ENCODE data around the gene EHD2. TPM values are rescaled to one million over a fixed set of nuclear protein-coding genes. Genes with fewer than 3 reads are reported as not detected.

Gene EHD2
- total RNA-seq, 4 donors from 2014 or later = 72.0 to 198 (median 82.9) TPM

DNA sequence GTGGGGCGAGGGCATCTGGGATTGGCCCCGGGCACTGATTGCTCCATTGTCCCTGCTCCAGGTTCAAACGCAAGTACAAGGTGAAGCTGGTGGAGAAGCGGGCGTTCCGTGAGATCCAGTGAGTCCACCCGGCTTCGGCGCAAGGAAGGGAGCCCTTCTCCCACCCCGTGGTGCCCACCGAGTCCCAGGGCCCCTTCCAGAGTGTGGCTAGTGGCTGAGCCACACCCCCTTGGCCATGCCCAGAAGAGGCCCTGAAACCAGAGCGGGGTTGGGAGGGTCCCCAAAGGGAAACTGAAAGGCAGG, 43.4 kb downstream of the EHD2 start:
- Histone ChIP-seq H3K27ac (no peak overlapping the region), H3K36me3 (no peaks in the 10 kb centered on the region), H3K27me3 (no peaks in the 10 kb centered on the region), H3K9me3 (no peaks in the 10 kb centered on the region), H3K4me3 (no peak overlapping the region), H3K4me1 (no peaks in the 10 kb centered on the region)
- intact Hi-C loops (cut with DNase I; ENCODE audit: low total_unique reads) = no loop called here
- DNase-seq = no peak
- TF ChIP-seq, protein P1, sequence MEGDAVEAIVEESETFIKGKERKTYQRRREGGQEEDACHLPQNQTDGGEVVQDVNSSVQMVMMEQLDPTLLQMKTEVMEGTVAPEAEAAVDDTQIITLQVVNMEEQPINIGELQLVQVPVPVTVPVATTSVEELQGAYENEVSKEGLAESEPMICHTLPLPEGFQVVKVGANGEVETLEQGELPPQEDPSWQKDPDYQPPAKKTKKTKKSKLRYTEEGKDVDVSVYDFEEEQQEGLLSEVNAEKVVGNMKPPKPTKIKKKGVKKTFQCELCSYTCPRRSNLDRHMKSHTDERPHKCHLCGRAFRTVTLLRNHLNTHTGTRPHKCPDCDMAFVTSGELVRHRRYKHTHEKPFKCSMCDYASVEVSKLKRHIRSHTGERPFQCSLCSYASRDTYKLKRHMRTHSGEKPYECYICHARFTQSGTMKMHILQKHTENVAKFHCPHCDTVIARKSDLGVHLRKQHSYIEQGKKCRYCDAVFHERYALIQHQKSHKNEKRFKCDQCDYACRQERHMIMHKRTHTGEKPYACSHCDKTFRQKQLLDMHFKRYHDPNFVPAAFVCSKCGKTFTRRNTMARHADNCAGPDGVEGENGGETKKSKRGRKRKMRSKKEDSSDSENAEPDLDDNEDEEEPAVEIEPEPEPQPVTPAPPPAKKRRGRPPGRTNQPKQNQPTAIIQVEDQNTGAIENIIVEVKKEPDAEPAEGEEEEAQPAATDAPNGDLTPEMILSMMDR (IDR thresholded peaks at IDR 0.05) = no peak
- no peak for TF ChIP-seq POLR2A (IDR thresholded peaks at IDR 0.05)

DNA sequence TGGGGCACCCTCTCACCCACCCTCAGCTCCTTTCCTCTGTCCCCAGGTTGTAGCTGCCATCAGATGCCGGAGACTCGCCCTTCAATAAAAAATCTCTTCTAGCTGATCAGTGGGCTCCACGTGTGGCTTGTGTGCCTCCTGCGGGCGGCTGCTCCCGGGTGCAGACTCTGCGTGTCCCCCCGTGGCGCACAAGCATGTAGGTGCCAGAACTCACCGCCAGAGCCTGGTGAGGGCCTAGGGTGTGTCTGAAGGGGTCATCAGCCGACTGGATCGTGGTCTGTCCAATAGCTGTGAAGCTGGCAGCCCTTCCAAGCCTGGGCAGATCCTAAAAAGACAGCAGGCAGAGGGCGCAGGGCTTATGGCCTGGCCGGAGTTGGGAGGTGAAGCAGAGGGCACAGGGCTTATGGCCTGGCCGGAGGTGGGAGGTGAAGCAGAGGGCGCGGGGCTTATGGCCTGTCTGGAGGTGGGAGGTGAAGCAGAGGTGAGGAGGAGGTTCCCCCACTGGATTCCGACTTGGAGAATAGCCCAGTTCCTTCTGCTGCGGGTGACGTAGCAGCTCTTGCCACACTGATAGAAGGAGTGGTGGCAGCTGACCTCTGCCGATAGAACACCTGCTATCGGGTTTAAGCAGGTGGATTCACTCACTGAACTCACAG, 43.9 kb downstream of the EHD2 start:
- no peak for DNase-seq
- Histone ChIP-seq H3K27ac (no peak overlapping the region), H3K27me3 (no peaks in the 10 kb centered on the region), H3K9me3 (no peaks in the 10 kb centered on the region), H3K4me1 (no peaks in the 10 kb centered on the region), H3K4me3 (no peak overlapping the region), H3K36me3 (no peaks in the 10 kb centered on the region)
- TF ChIP-seq, protein P1 (IDR thresholded peaks at IDR 0.05) = no peak
- no peak for TF ChIP-seq POLR2A (IDR thresholded peaks at IDR 0.05)
- intact Hi-C loops (cut with DNase I; ENCODE audit: low total_unique reads) = no loop called here

DNA sequence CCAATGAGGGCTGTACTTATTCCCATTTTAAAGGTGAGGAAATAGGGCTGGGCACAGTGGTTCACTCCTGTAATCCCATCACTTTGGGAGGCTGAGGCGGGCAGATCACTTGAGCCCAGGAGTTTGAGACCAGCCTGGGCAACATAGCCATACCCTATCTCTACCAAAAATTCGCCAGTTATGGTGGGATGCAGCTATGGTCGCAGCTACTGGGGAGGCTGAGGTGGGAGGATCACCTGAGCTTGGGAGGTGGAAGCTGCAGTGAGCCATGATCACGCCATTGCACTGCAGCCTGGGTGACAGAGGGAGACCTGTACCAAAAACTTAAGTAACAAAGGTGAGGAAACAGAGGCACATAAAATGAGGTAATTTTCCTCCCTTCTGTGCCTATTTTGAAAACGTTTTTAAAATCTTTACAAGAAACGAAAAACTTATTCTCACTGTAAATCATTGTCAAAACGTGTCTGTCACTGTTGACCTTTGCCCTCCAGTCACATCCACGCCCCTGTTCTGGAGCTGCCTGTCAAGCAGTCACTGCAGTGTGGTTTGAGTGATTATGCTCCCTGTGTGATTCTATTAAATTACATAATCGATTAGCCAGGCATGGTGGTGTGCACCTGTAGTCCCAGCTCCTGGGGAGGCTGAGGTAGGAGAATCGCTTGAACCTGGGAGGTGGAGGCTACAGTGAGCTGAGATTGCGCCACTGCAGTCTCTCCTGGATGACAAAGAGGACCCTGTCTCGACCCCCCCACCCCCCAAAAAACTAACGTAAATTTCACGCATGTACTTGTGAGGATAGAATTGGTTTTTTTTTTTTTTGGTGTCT, 44.6 kb downstream of the EHD2 start:
- no peaks in the 10 kb centered on the region for H3K9me3 ChIP-seq
- H3K27me3 ChIP-seq = no peaks in the 10 kb centered on the region
- TF ChIP-seq, protein P1 (IDR thresholded peaks at IDR 0.05) = no peak
- no peak for TF ChIP-seq POLR2A (IDR thresholded peaks at IDR 0.05)
- no peak overlapping the region for H3K4me3 ChIP-seq
- intact Hi-C loops (cut with DNase I; ENCODE audit: low total_unique reads) = no loop called here
- no peak overlapping the region for H3K27ac ChIP-seq
- H3K4me1 ChIP-seq = no peaks in the 10 kb centered on the region
- H3K36me3 ChIP-seq = no peaks in the 10 kb centered on the region
- no peak for DNase-seq

DNA sequence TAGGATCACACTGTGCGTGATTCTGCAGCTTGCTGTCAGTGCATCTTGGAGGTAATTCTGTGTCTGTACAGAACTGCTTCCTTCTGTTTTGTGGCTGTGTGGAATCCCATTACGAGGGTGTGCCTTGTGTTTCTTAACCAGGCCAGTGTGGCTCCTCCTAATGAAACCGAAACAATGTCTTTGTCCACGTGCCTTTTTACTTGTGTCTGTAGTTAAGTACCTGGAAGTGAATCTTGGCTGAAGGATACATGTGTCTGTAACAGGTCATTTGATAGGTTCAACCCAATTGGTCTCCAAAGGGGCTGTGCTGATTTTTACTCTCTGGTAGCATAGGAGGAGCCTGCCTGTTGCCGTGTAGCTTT, 45.2 kb downstream of the EHD2 start:
- intact Hi-C loops (cut with DNase I; ENCODE audit: low total_unique reads) = no loop called here
- Histone ChIP-seq H3K9me3 (no peaks in the 10 kb centered on the region), H3K27ac (no peak overlapping the region), H3K36me3 (no peaks in the 10 kb centered on the region), H3K27me3 (no peaks in the 10 kb centered on the region), H3K4me1 (no peaks in the 10 kb centered on the region), H3K4me3 (no peak overlapping the region)
- DNase-seq = no peak
- TF ChIP-seq, protein P1 (IDR thresholded peaks at IDR 0.05) = no peak
- TF ChIP-seq POLR2A (IDR thresholded peaks at IDR 0.05) = no peak

DNA sequence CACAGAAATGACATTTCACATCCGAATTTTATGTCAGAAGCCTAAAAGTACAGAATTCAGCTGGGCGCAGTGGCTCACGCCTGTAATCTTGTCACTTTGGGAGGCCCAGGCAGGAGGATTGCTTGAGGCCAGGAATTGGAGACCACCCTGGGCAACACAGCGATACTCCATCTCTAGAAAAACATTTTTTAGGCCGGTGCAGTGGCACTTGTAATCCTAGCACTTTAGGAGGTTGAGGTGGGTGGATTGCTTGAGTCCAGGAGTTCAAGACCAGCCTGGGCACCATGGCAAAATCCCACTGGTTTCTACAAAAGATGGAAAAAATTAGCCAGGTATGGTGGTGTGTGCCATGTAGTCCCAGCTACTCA, 47.4 kb downstream of the EHD2 start:
- intact Hi-C loops (cut with DNase I; ENCODE audit: low total_unique reads) = no loop called here
- H3K9me3 ChIP-seq = no peaks in the 10 kb centered on the region
- no peaks in the 10 kb centered on the region for H3K36me3 ChIP-seq
- H3K4me1 ChIP-seq = no peaks in the 10 kb centered on the region
- TF ChIP-seq, protein P1 (IDR thresholded peaks at IDR 0.05) = no peak
- TF ChIP-seq POLR2A (IDR thresholded peaks at IDR 0.05) = no peak
- H3K4me3 ChIP-seq = no peak overlapping the region
- H3K27me3 ChIP-seq = no peaks in the 10 kb centered on the region
- no peak overlapping the region for H3K27ac ChIP-seq
- DNase-seq = no peak
